Neuronal stem cell (in vitro differentiated cells): ENCODE results near the gene ADM5.

Source experiments
- DNase-seq: peaks from one replicate; pipeline ENCODE4 v3.0.0-alpha.2; 2013; ENCODE audit warnings: low spot score
- H2AFZ ChIP-seq: one replicate; pipeline ENCODE4 v1.6.1; 2013; ENCODE audit warnings: mild to moderate bottlenecking, low read length, inconsistent platforms
- H2AK5ac ChIP-seq: 2 replicates; pipeline ENCODE4 v1.6.1; 2013; ENCODE audit warnings: low read depth, mild to moderate bottlenecking, inconsistent platforms, low read length, moderate library complexity, mixed read lengths
- H2BK120ac ChIP-seq: 2 replicates; pipeline ENCODE4 v1.6.1; 2013; ENCODE audit warnings: low read depth, mild to moderate bottlenecking, inconsistent platforms, low read length, moderate library complexity, mixed read lengths
- H2BK12ac ChIP-seq: one replicate; pipeline ENCODE4 v1.6.1; 2013; ENCODE audit warnings: low read length, inconsistent platforms
- H2BK15ac ChIP-seq: 2 replicates; pipeline ENCODE4 v1.6.1; 2013; ENCODE audit warnings: mild to moderate bottlenecking, low read length, inconsistent platforms, mixed read lengths
- H2BK5ac ChIP-seq: one replicate; pipeline ENCODE4 v1.6.1; 2013; ENCODE audit warnings: inconsistent platforms, mild to moderate bottlenecking, low read length, moderate library complexity
- H3K14ac ChIP-seq: one replicate; pipeline ENCODE4 v1.6.1; 2013; ENCODE audit warnings: low read length, inconsistent platforms
- H3K18ac ChIP-seq: 2 replicates; pipeline ENCODE4 v1.6.1; 2013; ENCODE audit warnings: low read length, inconsistent platforms
- H3K23ac ChIP-seq: 2 replicates; pipeline ENCODE4 v1.6.1; 2013; ENCODE audit warnings: low read depth, mild to moderate bottlenecking, mixed read lengths, low read length, inconsistent platforms; ENCODE audit not compliant: poor library complexity
- H3K27ac ChIP-seq: replicated peaks from 3 replicates; pipeline ENCODE4 v1.5.1; 2013; ENCODE audit warnings: low read length, inconsistent platforms
- H3K27me3 ChIP-seq, 3 experiments: 2 replicates each; pipeline ENCODE4 v1.6.1; 2013; ENCODE audit warnings: low read length in 3 of 3, mild to moderate bottlenecking in 2 of 3, inconsistent platforms in 1 of 3, low read depth in 1 of 3, mixed read lengths in 1 of 3, moderate library complexity in 1 of 3; ENCODE audit not compliant: control insufficient read depth in 3 of 3, insufficient read depth in 3 of 3
- H3K36me3 ChIP-seq, 2 donors: replicated peaks in 1 of 2; 2 replicates each; pipeline ENCODE4 v1.6.1; 2013; ENCODE audit warnings: low read length in 2 of 2; ENCODE audit not compliant: control insufficient read depth in 2 of 2, insufficient read depth in 2 of 2
- H3K4ac ChIP-seq: 2 replicates; pipeline ENCODE4 v1.6.1; 2013; ENCODE audit warnings: inconsistent platforms, mild to moderate bottlenecking, low read length, moderate library complexity
- H3K4me1 ChIP-seq, 2 donors: 1 replicate in 1 of 2; 2 replicates in 1 of 2; pipeline ENCODE4 v1.6.1; 2013; ENCODE audit warnings: low read length in 2 of 2, low read depth in 1 of 2; ENCODE audit not compliant: control insufficient read depth in 2 of 2, insufficient read depth in 1 of 2
- H3K4me2 ChIP-seq: one replicate; pipeline ENCODE4 v1.6.1; 2013; ENCODE audit warnings: mild to moderate bottlenecking, low read length, inconsistent platforms; ENCODE audit not compliant: insufficient read depth, poor library complexity, severe bottlenecking
- H3K4me3 ChIP-seq, 2 donors: 2 replicates each; pipeline ENCODE4 v1.5.1; 2013; ENCODE audit warnings: low read length in 2 of 2, mild to moderate bottlenecking in 2 of 2, inconsistent platforms in 1 of 2, moderate library complexity in 1 of 2
- H3K79me1 ChIP-seq: one replicate; pipeline ENCODE4 v1.6.1; 2013; ENCODE audit warnings: low read depth, mild to moderate bottlenecking, inconsistent platforms, low read length, moderate library complexity
- H3K9ac ChIP-seq: one replicate; pipeline ENCODE4 v1.6.1; 2013; ENCODE audit warnings: mild to moderate bottlenecking, low read depth, low read length, inconsistent platforms; ENCODE audit not compliant: poor library complexity
- H3K9me3 ChIP-seq, 2 donors: replicated peaks in 1 of 2; 2 replicates each; pipeline versions ENCODE3 to v1.6.1; 2013; ENCODE audit warnings: low read length in 2 of 2, mild to moderate bottlenecking in 2 of 2, inconsistent platforms in 1 of 2, low read depth in 1 of 2, mixed read lengths in 1 of 2, moderate library complexity in 1 of 2; ENCODE audit not compliant: control insufficient read depth in 2 of 2, insufficient read depth in 1 of 2
- H4K8ac ChIP-seq: one replicate; pipeline ENCODE4 v1.6.1; 2013; ENCODE audit warnings: low read depth, mild to moderate bottlenecking, inconsistent platforms, low read length, moderate library complexity
- H4K91ac ChIP-seq: one replicate; pipeline ENCODE4 v1.6.1; 2013; ENCODE audit warnings: low read length, low read depth, mild to moderate bottlenecking, inconsistent platforms; ENCODE audit not compliant: poor library complexity
- WGBS, 2 donors: extraction: QIAGEN DNeasy Blood & Tissue Kit; methylation state at CpG; one replicate each; pipeline ENCODE4 v1.1.7; 2013; ENCODE audit warnings: missing lambda C conversion rate in 2 of 2, mixed read lengths in 1 of 2; ENCODE audit not compliant: insufficient read length in 2 of 2, insufficient replicate concordance in 1 of 2; ENCODE audit errors: extremely low coverage in 2 of 2; 5-methylcytosine and 5-hydroxymethylcytosine counted together

ADM5 gene

DNA sequence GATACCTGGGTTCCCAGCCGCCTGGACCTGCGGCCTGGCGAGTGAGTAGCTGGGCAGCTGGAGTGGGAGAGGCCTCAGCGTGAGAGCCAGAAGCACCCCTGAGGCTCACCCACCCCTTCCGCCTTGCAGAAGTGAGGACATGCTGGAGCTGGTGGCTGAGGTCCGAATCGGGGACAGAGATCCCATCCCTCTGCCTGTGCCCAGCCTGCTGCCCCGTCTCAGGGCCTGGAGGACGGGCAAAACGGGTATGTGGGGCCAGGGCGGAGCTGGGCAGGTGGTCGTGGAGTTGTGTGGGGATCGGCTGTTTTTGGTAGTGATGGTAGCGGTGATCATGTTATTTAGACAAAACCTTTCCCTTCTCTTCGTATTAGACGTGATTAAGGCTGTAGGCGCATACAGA, 42.8 kb upstream of the ADM5 start:
- H3K36me3 ChIP-seq, result peaks cover 45 to 73% of the 10 kb centered on the region in 2 donors
- H2BK15ac ChIP-seq, result no peak overlapping the region
- H3K27me3 ChIP-seq, result no peaks in the 10 kb centered on the region
- H3K9ac ChIP-seq, result no peak overlapping the region
- no peak overlapping the region for H3K4me2 ChIP-seq
- no peak overlapping the region for H4K91ac ChIP-seq
- no peak overlapping the region for H3K4me3 ChIP-seq
- H3K9me3 ChIP-seq, result no peaks in the 10 kb centered on the region
- no CpG with 5 or more reads among the region's 17 CpGs for WGBS, 2 donors
- H2BK5ac ChIP-seq, result no peak overlapping the region
- no peak for DNase-seq
- no peak overlapping the region for H2BK12ac ChIP-seq
- H3K23ac ChIP-seq, result peak overlapping the region; percentile 81
- no peak overlapping the region for H2AFZ ChIP-seq
- no peak overlapping the region for H2BK120ac ChIP-seq
- no peak overlapping the region for H3K4ac ChIP-seq
- H3K18ac ChIP-seq, result no peak overlapping the region
- no peak overlapping the region for H2AK5ac ChIP-seq
- no peak overlapping the region for H3K14ac ChIP-seq
- no peak overlapping the region for H3K27ac ChIP-seq
- no peak overlapping the region for H4K8ac ChIP-seq
- peaks cover 32% of the 10 kb centered on the region for H3K79me1 ChIP-seq
- peaks cover 0 to 6% of the 10 kb centered on the region in 2 donors for H3K4me1 ChIP-seq

DNA sequence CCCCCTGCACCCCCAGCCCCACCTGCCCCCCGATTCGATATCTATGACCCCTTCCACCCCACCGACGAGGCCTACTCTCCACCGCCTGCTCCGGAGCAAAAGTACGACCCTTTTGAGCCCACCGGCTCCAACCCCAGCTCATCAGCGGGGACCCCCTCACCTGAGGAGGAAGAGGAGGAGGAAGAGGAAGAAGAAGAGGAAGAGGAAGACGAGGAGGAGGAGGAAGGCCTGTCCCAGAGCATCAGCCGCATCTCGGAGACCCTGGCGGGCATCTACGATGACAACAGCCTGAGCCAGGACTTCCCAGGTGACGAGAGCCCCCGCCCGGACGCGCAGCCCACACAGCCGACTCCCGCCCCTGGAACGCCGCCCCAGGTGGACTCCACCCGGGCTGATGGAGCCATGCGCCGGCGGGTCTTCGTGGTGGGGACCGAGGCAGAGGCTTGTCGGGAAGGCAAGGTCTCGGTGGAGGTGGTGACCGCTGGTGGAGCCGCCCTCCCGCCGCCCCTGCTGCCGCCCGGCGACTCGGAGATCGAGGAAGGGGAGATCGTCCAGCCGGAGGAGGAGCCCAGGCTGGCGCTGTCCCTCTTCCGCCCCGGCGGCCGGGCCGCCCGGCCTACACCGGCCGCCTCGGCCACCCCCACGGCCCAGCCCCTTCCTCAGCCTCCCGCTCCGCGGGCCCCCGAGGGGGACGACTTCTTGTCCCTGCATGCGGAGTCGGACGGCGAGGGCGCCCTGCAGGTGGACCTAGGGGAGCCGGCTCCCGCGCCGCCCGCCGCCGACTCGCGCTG, 38.2 kb upstream of the ADM5 start:
- H3K4me3 ChIP-seq, result no peak overlapping the region
- H3K36me3 ChIP-seq, result peaks cover 60 to 91% of the 10 kb centered on the region in 2 donors
- no peak overlapping the region for H3K4ac ChIP-seq

DNA sequence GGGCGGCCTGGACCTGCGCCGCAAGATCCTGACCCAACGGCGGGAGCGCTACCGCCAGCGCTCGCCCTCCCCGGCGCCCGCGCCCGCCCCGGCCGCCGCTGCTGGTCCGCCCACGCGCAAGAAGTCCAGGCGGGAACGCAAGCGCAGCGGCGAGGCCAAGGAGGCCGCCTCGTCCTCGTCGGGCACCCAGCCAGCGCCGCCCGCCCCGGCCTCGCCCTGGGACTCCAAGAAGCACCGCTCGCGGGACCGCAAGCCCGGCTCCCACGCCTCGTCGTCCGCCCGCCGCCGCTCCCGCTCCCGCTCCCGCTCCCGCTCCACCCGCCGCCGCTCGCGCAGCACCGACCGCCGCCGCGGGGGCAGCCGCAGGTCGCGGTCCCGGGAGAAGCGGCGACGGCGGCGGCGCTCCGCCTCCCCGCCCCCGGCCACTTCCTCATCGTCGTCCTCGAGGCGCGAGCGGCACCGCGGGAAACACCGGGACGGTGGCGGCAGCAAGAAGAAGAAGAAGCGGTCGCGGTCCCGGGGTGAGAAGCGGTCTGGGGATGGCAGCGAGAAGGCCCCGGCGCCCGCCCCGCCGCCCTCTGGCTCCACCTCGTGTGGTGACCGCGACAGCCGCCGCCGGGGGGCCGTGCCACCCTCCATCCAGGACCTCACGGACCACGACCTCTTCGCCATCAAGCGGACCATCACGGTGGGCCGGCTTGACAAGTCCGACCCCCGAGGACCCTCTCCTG, 37.4 kb upstream of the ADM5 start:
- H2BK12ac ChIP-seq, result no peak overlapping the region
- H4K8ac ChIP-seq, result no peak overlapping the region
- H3K9me3 ChIP-seq, result no peaks in the 10 kb centered on the region
- H3K79me1 ChIP-seq, result peaks cover 26% of the 10 kb centered on the region
- WGBS, 2 donors, result no CpG with 5 or more reads among the region's 110 CpGs
- no peak overlapping the region for H3K27ac ChIP-seq
- H3K4ac ChIP-seq, result no peak overlapping the region
- no peak overlapping the region for H2AK5ac ChIP-seq
- no peaks in the 10 kb centered on the region for H3K27me3 ChIP-seq
- H3K4me2 ChIP-seq, result no peak overlapping the region
- H2BK15ac ChIP-seq, result no peak overlapping the region
- H3K9ac ChIP-seq, result no peak overlapping the region
- no peak overlapping the region for H2BK5ac ChIP-seq
- DNase-seq, result no peak
- no peak overlapping the region for H2AFZ ChIP-seq
- H4K91ac ChIP-seq, result no peak overlapping the region
- peaks cover 58 to 91% of the 10 kb centered on the region in 2 donors for H3K36me3 ChIP-seq
- H3K4me3 ChIP-seq, result no peak overlapping the region
- H3K18ac ChIP-seq, result no peak overlapping the region
- H3K14ac ChIP-seq, result no peak overlapping the region
- H3K23ac ChIP-seq, result no peak overlapping the region
- no peaks in the 10 kb centered on the region for H3K4me1 ChIP-seq
- no peak overlapping the region for H2BK120ac ChIP-seq

More for the DNA sequence above, 38.2 kb upstream of the ADM5 start:
- H3K18ac ChIP-seq, result no peak overlapping the region
- no peak overlapping the region for H2AFZ ChIP-seq
- no peak overlapping the region for H3K23ac ChIP-seq
- H3K27ac ChIP-seq, result no peak overlapping the region
- WGBS, 2 donors, result no CpG with 5 or more reads among the region's 72 CpGs
- no peak overlapping the region for H2BK12ac ChIP-seq
- H3K27me3 ChIP-seq, result no peaks in the 10 kb centered on the region
- no peak overlapping the region for H2BK15ac ChIP-seq
- H3K14ac ChIP-seq, result no peak overlapping the region
- H3K4me1 ChIP-seq, result no peaks in the 10 kb centered on the region
- H3K79me1 ChIP-seq, result peaks cover 32% of the 10 kb centered on the region
- H2BK120ac ChIP-seq, result no peak overlapping the region
- H4K8ac ChIP-seq, result no peak overlapping the region
- H2BK5ac ChIP-seq, result no peak overlapping the region
- H3K4me2 ChIP-seq, result peak overlapping the region; percentile 11
- no peak overlapping the region for H2AK5ac ChIP-seq
- no peak for DNase-seq
- no peaks in the 10 kb centered on the region for H3K9me3 ChIP-seq
- no peak overlapping the region for H4K91ac ChIP-seq
- H3K9ac ChIP-seq, result no peak overlapping the region
